WTC11 (cell line): ENCODE results near the gene PCBP3. TPM values are rescaled to one million over a fixed set of nuclear protein-coding genes. Genes with fewer than 3 reads are reported as not detected.

Experiments
- ATAC-seq: fragments of 200-7000 bp; cut with Tn5 transposase; 2 replicates; pipeline ENCODE4 v1.10.0; 2021; ENCODE audit warnings: mild to moderate bottlenecking, moderate library complexity
- CTCF ChIA-PET: fragments of 300-600 bp; sonication (Branson Sonifier 250); formaldehyde crosslinking; loops from one replicate; lab custom pipeline; 2021; ENCODE audit warnings: antibody characterized with exemption; lab: Charles Lee
- POLR2A ChIA-PET: fragments of 350-600 bp; sonication (Branson Sonifier 250); formaldehyde crosslinking; loops from one replicate; lab custom pipeline; 2021; ENCODE audit warnings: antibody characterized with exemption; lab: Charles Lee
- DNase-seq: peaks from one replicate; pipeline ENCODE4 v3.0.0; 2021; ENCODE audit warnings: low spot score
- H3K27ac Mint-ChIP-seq: 2 replicates; pipeline ENCODE4 v1.8.0; 2021; ENCODE audit warnings: mixed read lengths
- H3K27me3 Mint-ChIP-seq: 2 replicates; pipeline ENCODE4 v1.8.0; 2021; ENCODE audit warnings: low read depth, mild to moderate bottlenecking, moderate library complexity, mixed read lengths
- H3K36me3 Mint-ChIP-seq: 2 replicates; pipeline ENCODE4 v1.8.0; 2021; ENCODE audit warnings: mixed read lengths
- H3K4me1 Mint-ChIP-seq: 2 replicates; pipeline ENCODE4 v1.8.0; 2022; ENCODE audit warnings: mixed read lengths
- H3K4me3 Mint-ChIP-seq: 2 replicates; pipeline ENCODE4 v1.8.0; 2021; ENCODE audit warnings: mild to moderate bottlenecking, moderate library complexity, mixed read lengths
- H3K9me3 Mint-ChIP-seq: 2 replicates; pipeline ENCODE4 v1.8.0; 2021; ENCODE audit warnings: mixed read lengths
- FOXJ3 ChIP-seq: sonication (generic); formaldehyde crosslinking; IDR thresholded peaks from 2 replicates; pipeline ENCODE4 v1.9.0; 2021; ENCODE audit warnings: missing genetic modification reagents, mild to moderate bottlenecking, borderline replicate concordance
- FOXK1 ChIP-seq: sonication (generic); formaldehyde crosslinking; IDR thresholded peaks from 2 replicates; pipeline ENCODE4 v1.8.0; 2022; ENCODE audit warnings: mild to moderate bottlenecking, moderate library complexity, missing genetic modification reagents
- GTF2I ChIP-seq: fragments of 250-450 bp; sonication (Bioruptor Pico); conservative IDR thresholded peaks from 2 replicates; pipeline ENCODE4 v1.4.0; 2021; ENCODE audit warnings: mild to moderate bottlenecking
- JAZF1 ChIP-seq: fragments of 250-450 bp; sonication (Bioruptor Pico); IDR thresholded peaks from 2 replicates; pipeline ENCODE4 v1.9.0; 2021; ENCODE audit warnings: moderate library complexity, mild to moderate bottlenecking, inconsistent platforms
- NFE2L1 ChIP-seq: sonication (generic); formaldehyde crosslinking; IDR thresholded peaks from 2 replicates; pipeline ENCODE4 v1.8.1; 2023; ENCODE audit warnings: missing genetic modification reagents
- SMAD3 ChIP-seq: sonication (generic); formaldehyde crosslinking; IDR thresholded peaks from 2 replicates; pipeline ENCODE4 v1.8.0; 2022; ENCODE audit warnings: missing genetic modification reagents, mild to moderate bottlenecking, borderline replicate concordance
- TEAD4 ChIP-seq: sonication (generic); formaldehyde crosslinking; IDR thresholded peaks from 2 replicates; pipeline ENCODE4 v1.8.0; 2022; ENCODE audit warnings: mild to moderate bottlenecking, missing genetic modification reagents
- TP53 ChIP-seq: sonication (generic); formaldehyde crosslinking; IDR thresholded peaks from 2 replicates; pipeline ENCODE4 v1.8.1; 2023; ENCODE audit warnings: mild to moderate bottlenecking, missing genetic modification reagents
- ZNF416 ChIP-seq: fragments of 250-450 bp; sonication (Bioruptor Pico); IDR thresholded peaks from 2 replicates; pipeline ENCODE4 v1.9.0; 2021; ENCODE audit warnings: mild to moderate bottlenecking, inconsistent platforms
- ZNF423 ChIP-seq: fragments of 250-450 bp; sonication (Bioruptor Pico); IDR thresholded peaks from 2 replicates; pipeline ENCODE4 v2.1.2; 2022; ENCODE audit warnings: mild to moderate bottlenecking, moderate library complexity
- total RNA-seq: library from RNA; stranded (reverse); gene quantifications from 3 replicates; pipeline ENCODE4 v1.2.3, GENCODE V29; 2021
- TF ChIP-seq, protein P1 (sequence below): sonication (generic); formaldehyde crosslinking; IDR thresholded peaks from 2 replicates; pipeline ENCODE4 v1.8.0; 2022; ENCODE audit warnings: mild to moderate bottlenecking, missing genetic modification reagents
- TF ChIP-seq, protein P2 (sequence below): sonication (generic); formaldehyde crosslinking; IDR thresholded peaks from 2 replicates; pipeline ENCODE4 v1.8.1; 2023; ENCODE audit warnings: mild to moderate bottlenecking, missing genetic modification reagents
- TF ChIP-seq, protein P3 (sequence below): sonication (generic); formaldehyde crosslinking; IDR thresholded peaks from 2 replicates; pipeline ENCODE4 v1.8.1; 2022; ENCODE audit warnings: mild to moderate bottlenecking, missing genetic modification reagents, moderate library complexity, borderline replicate concordance
- TF ChIP-seq, protein P4 (sequence below): sonication (generic); formaldehyde crosslinking; IDR thresholded peaks from 2 replicates; pipeline ENCODE4 v1.8.0; 2022; ENCODE audit warnings: mild to moderate bottlenecking, missing genetic modification reagents
- TF ChIP-seq, protein P5 (sequence below): fragments of 250-450 bp; sonication (Bioruptor Pico); IDR thresholded peaks from 2 replicates; pipeline ENCODE4 v1.9.0; 2021; ENCODE audit warnings: moderate library complexity, mild to moderate bottlenecking, inconsistent platforms, borderline replicate concordance
- TF ChIP-seq, protein P6 (sequence below): fragments of 250-450 bp; sonication (Bioruptor Pico); IDR thresholded peaks from 2 replicates; pipeline ENCODE4 v2.1.2; 2022; ENCODE audit warnings: mild to moderate bottlenecking, moderate library complexity
- TF ChIP-seq, protein P7 (sequence below): sonication (generic); formaldehyde crosslinking; conservative IDR thresholded peaks from 2 replicates; pipeline ENCODE4 v1.8.1; 2023; ENCODE audit warnings: mild to moderate bottlenecking, low read depth, missing genetic modification reagents, moderate library complexity
- TF ChIP-seq, protein P8 (sequence below): sonication (generic); formaldehyde crosslinking; IDR thresholded peaks from 2 replicates; pipeline ENCODE4 v1.8.1; 2022; ENCODE audit warnings: low read depth, missing genetic modification reagents, borderline replicate concordance
- TF ChIP-seq, protein P9 (sequence below): sonication (generic); formaldehyde crosslinking; IDR thresholded peaks from 2 replicates; pipeline ENCODE4 v1.8.0; 2023; ENCODE audit warnings: missing genetic modification reagents

The PCBP3 gene
- total RNA-seq, 1 experiment from 2014 or later: 8.5 TPM

DNA sequence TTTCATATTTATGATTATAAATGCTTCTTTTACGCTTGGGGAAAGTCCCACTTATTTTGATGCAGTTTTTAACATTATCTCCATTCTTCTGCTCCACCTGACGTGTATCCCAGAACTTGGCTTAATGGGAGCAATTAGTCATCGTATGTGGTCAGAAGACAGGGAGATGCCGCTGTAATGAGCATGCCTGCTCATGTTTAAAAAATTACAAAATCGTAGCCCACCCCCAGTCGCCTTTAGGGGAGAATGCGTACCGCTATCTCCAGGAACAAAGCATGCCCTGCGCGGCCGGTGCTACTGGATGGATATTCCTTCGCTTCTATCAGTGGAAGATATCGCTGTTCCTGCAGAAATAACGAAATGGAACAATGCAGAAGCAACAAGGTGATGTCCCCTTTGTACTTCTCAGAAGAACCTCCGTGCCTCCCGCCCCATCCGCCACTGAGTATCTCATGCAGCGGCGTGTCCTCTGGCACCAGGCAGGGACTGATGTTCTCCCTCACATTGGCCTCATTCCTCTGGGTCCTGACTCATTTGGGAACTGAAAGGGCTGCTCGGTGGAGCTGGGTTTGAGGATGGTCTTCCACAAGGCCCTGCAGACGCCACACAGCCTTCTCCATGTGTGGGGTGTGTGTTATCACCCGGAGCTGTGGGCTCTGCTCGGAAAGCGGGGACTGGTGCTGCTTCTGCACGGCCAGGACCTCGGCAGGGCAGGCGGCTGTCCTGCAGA, 221.7 kb downstream of the PCBP3 start (continued):
- TF ChIP-seq, protein P1, sequence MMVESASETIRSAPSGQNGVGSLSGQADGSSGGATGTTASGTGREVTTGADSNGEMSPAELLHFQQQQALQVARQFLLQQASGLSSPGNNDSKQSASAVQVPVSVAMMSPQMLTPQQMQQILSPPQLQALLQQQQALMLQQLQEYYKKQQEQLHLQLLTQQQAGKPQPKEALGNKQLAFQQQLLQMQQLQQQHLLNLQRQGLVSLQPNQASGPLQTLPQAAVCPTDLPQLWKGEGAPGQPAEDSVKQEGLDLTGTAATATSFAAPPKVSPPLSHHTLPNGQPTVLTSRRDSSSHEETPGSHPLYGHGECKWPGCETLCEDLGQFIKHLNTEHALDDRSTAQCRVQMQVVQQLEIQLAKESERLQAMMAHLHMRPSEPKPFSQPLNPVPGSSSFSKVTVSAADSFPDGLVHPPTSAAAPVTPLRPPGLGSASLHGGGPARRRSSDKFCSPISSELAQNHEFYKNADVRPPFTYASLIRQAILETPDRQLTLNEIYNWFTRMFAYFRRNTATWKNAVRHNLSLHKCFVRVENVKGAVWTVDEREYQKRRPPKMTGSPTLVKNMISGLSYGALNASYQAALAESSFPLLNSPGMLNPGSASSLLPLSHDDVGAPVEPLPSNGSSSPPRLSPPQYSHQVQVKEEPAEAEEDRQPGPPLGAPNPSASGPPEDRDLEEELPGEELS: no peak
- no peak for TF ChIP-seq TP53 (CRISPR knock-in tag)
- TF ChIP-seq, protein P2, sequence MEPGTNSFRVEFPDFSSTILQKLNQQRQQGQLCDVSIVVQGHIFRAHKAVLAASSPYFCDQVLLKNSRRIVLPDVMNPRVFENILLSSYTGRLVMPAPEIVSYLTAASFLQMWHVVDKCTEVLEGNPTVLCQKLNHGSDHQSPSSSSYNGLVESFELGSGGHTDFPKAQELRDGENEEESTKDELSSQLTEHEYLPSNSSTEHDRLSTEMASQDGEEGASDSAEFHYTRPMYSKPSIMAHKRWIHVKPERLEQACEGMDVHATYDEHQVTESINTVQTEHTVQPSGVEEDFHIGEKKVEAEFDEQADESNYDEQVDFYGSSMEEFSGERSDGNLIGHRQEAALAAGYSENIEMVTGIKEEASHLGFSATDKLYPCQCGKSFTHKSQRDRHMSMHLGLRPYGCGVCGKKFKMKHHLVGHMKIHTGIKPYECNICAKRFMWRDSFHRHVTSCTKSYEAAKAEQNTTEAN (CRISPR knock-in tag): no peak
- no peak for TF ChIP-seq GTF2I
- TF ChIP-seq, protein P3, sequence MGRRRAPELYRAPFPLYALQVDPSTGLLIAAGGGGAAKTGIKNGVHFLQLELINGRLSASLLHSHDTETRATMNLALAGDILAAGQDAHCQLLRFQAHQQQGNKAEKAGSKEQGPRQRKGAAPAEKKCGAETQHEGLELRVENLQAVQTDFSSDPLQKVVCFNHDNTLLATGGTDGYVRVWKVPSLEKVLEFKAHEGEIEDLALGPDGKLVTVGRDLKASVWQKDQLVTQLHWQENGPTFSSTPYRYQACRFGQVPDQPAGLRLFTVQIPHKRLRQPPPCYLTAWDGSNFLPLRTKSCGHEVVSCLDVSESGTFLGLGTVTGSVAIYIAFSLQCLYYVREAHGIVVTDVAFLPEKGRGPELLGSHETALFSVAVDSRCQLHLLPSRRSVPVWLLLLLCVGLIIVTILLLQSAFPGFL (CRISPR knock-in tag): no peak
- no peak for TF ChIP-seq JAZF1 (CRISPR knock-in tag)
- no peak for TF ChIP-seq TEAD4 (CRISPR knock-in tag)
- TF ChIP-seq FOXK1: no peak

DNA sequence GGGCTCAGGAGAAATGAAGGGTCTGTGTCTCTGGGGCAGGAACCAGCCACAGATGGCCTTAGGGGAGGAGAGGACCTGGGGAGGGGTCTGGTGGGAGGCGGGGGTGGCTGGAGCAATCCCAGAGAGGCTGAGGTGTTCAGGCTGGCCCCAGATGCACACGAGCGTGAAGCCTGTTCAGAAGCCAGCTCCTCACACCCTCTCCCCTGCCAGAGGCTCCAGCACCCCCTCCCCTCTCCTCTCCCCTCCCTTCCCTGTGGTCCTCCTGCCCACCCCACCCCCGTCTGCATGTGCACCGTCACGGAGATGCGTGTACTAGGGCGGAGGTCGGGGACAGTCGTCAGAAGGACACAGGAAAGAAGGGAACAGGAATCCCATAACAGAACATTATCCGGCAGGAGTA, 223.0 kb downstream of the PCBP3 start:
- no peaks in the 10 kb centered on the region for H3K36me3 Mint-ChIP-seq
- no peaks in the 10 kb centered on the region for H3K9me3 Mint-ChIP-seq
- no peaks in the 10 kb centered on the region for H3K27me3 Mint-ChIP-seq
- POLR2A ChIA-PET: no interaction called here
- H3K4me1 Mint-ChIP-seq: no peaks in the 10 kb centered on the region
- ATAC-seq (no peak), DNase-seq (no peak)
- TF ChIP-seq, protein P4, sequence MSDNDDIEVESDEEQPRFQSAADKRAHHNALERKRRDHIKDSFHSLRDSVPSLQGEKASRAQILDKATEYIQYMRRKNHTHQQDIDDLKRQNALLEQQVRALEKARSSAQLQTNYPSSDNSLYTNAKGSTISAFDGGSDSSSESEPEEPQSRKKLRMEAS (CRISPR knock-in tag): no peak
- TF ChIP-seq, protein P5, sequence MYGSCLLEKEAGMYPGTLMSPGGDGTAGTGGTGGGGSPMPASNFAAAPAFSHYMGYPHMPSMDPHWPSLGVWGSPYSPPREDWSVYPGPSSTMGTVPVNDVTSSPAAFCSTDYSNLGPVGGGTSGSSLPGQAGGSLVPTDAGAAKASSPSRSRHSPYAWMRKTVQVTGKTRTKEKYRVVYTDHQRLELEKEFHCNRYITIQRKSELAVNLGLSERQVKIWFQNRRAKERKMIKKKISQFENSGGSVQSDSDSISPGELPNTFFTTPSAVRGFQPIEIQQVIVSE (CRISPR knock-in tag): no peak
- TF ChIP-seq, protein P6, sequence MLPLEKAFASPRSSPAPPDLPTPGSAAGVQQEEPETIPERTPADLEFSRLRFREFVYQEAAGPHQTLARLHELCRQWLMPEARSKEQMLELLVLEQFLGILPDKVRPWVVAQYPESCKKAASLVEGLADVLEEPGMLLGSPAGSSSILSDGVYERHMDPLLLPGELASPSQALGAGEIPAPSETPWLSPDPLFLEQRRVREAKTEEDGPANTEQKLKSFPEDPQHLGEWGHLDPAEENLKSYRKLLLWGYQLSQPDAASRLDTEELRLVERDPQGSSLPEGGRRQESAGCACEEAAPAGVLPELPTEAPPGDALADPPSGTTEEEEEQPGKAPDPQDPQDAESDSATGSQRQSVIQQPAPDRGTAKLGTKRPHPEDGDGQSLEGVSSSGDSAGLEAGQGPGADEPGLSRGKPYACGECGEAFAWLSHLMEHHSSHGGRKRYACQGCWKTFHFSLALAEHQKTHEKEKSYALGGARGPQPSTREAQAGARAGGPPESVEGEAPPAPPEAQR (CRISPR knock-in tag): no peak
- no peak overlapping the region for H3K4me3 Mint-ChIP-seq
- CTCF ChIA-PET: no interaction called here
- 0 out of 2 replicates have a peak overlapping the region, but pooled peaks have one; percentile 79 for H3K27ac Mint-ChIP-seq

DNA sequence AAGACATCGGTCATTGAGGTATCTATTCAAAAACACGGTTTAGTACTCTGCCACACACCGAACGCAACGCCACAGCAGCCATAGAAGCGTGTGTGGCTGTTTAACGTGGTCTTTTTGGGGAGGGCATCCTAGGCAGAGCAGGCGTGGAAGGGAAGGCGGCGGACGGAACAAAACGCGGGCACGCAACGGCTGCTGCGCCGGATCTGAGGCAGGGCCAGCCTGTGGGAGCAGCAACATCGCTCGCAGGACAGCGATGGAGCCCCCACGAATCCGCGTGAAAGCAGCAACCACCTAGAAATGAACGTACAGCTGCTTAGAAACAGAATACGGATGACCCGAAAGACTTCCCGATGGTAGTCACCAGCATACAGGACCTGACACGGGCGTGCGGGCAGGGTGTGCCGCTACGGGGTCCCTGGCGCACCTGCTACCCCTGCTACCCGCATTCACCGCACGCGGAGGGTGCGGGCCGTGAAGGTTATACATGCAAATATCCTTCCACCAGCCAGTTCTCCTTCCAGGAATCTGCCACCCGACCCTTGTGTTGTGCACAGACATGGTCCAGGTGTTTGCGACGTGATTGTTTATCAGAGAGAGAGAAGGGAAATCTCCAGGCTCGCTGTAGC, 223.6 kb downstream of the PCBP3 start:
- Mint-ChIP-seq H3K4me1 (no peaks in the 10 kb centered on the region), H3K27me3 (no peaks in the 10 kb centered on the region), H3K4me3 (no peak overlapping the region), H3K9me3 (no peaks in the 10 kb centered on the region), H3K27ac (peak overlapping the region; percentile 79), H3K36me3 (no peaks in the 10 kb centered on the region)
- ATAC-seq: no peak
- CTCF ChIA-PET: no interaction called here
- POLR2A ChIA-PET: no interaction called here
- no peak for DNase-seq
- TF ChIP-seq FOXJ3: no peak
- TF ChIP-seq ZNF416 (CRISPR knock-in tag): no peak
- no peak for TF ChIP-seq SMAD3 (CRISPR knock-in tag)
- TF ChIP-seq ZNF423 (CRISPR knock-in tag): no peak
- TF ChIP-seq, protein P7, sequence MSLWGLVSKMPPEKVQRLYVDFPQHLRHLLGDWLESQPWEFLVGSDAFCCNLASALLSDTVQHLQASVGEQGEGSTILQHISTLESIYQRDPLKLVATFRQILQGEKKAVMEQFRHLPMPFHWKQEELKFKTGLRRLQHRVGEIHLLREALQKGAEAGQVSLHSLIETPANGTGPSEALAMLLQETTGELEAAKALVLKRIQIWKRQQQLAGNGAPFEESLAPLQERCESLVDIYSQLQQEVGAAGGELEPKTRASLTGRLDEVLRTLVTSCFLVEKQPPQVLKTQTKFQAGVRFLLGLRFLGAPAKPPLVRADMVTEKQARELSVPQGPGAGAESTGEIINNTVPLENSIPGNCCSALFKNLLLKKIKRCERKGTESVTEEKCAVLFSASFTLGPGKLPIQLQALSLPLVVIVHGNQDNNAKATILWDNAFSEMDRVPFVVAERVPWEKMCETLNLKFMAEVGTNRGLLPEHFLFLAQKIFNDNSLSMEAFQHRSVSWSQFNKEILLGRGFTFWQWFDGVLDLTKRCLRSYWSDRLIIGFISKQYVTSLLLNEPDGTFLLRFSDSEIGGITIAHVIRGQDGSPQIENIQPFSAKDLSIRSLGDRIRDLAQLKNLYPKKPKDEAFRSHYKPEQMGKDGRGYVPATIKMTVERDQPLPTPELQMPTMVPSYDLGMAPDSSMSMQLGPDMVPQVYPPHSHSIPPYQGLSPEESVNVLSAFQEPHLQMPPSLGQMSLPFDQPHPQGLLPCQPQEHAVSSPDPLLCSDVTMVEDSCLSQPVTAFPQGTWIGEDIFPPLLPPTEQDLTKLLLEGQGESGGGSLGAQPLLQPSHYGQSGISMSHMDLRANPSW (CRISPR knock-in tag): no peak
- TF ChIP-seq, protein P8, sequence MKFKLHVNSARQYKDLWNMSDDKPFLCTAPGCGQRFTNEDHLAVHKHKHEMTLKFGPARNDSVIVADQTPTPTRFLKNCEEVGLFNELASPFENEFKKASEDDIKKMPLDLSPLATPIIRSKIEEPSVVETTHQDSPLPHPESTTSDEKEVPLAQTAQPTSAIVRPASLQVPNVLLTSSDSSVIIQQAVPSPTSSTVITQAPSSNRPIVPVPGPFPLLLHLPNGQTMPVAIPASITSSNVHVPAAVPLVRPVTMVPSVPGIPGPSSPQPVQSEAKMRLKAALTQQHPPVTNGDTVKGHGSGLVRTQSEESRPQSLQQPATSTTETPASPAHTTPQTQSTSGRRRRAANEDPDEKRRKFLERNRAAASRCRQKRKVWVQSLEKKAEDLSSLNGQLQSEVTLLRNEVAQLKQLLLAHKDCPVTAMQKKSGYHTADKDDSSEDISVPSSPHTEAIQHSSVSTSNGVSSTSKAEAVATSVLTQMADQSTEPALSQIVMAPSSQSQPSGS (CRISPR knock-in tag): no peak
- TF ChIP-seq, protein P9, sequence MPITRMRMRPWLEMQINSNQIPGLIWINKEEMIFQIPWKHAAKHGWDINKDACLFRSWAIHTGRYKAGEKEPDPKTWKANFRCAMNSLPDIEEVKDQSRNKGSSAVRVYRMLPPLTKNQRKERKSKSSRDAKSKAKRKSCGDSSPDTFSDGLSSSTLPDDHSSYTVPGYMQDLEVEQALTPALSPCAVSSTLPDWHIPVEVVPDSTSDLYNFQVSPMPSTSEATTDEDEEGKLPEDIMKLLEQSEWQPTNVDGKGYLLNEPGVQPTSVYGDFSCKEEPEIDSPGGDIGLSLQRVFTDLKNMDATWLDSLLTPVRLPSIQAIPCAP (CRISPR knock-in tag): no peak
- no peak for TF ChIP-seq NFE2L1 (CRISPR knock-in tag)
- TF ChIP-seq GTF2I: no peak
